ENCODE measurements around the gene CES3.

DNA sequence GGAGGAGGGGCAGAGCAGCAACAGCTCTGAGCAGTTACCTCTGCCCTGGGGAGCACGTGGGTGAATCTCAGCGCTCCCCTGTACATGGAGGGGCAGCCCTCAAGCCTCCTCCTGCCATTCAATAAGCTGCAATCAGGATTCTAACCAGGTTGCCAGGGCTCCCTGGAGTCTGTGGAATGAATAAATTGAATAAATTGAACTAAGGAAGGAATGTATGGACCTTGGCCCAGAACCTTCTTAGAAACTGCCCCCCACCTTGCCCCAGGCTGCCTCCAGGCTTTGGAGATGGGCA, 40.8 kb upstream of the CES3 start:
- TF ChIP-seq POLR2A (IDR thresholded peaks at IDR 0.05) (no peak), POLR2AphosphoS5 (IDR thresholded peaks at IDR 0.05) (no peak)
- TF ChIP-seq, protein P1, sequence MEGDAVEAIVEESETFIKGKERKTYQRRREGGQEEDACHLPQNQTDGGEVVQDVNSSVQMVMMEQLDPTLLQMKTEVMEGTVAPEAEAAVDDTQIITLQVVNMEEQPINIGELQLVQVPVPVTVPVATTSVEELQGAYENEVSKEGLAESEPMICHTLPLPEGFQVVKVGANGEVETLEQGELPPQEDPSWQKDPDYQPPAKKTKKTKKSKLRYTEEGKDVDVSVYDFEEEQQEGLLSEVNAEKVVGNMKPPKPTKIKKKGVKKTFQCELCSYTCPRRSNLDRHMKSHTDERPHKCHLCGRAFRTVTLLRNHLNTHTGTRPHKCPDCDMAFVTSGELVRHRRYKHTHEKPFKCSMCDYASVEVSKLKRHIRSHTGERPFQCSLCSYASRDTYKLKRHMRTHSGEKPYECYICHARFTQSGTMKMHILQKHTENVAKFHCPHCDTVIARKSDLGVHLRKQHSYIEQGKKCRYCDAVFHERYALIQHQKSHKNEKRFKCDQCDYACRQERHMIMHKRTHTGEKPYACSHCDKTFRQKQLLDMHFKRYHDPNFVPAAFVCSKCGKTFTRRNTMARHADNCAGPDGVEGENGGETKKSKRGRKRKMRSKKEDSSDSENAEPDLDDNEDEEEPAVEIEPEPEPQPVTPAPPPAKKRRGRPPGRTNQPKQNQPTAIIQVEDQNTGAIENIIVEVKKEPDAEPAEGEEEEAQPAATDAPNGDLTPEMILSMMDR (IDR thresholded peaks at IDR 0.05) = no peak

Measured in breast epithelium (tissue), 3 donors.